ENCODE measurements around the gene MASP1.
"Not testable (repeated sequence)": the region's sequence is repeated elsewhere in the genome, so short reads cannot be mapped to it uniquely, and the experiment has no call there.

Gene MASP1

DNA sequence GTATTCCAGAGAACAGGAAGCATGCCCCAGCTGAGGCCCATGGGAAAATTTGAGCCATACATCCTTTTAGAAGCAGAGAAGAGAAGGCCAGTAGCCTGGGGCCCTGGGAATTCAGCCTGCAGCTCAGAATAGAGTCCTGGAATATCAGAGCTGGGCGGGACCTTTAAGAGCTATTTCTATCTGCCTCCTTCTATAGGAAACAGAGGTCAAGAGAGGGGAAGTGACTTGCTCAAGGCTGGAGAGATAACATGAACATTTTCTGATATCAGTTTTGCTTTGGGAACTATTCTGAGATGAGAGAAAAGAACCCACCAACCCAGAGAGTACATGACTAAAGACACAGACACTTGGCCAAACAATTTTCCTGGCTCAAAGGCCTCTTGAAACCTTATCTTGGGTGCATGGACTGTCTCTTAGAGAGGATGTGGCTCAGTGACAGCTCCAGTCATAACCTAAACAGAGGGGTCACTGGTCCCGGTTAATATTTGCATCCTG is 26.0 kb downstream of the MASP1 start:
- DNase-seq (ENCODE audit: low read depth in 2 of 2), result no peak

DNA sequence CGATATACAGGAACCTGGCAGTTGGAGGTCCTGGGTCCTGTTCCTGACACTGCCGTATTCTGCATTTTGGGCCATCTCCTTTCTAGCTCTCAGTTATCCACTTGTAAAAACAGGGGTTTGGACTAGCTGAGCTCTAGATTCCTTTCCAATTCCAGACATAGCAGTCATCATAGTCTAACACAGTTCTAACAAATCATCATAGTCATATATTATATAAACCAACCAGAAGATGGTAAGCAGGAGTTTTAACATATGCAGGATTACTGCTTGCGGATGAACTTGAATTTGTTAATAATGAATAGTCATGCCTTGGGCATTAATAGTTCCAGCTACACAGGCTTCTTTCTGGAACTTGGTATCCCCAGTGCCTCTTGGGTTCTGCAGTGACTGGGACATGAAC is 26.6 kb downstream of the MASP1 start:
- no peak for DNase-seq (ENCODE audit: low read depth in 2 of 2)

DNA sequence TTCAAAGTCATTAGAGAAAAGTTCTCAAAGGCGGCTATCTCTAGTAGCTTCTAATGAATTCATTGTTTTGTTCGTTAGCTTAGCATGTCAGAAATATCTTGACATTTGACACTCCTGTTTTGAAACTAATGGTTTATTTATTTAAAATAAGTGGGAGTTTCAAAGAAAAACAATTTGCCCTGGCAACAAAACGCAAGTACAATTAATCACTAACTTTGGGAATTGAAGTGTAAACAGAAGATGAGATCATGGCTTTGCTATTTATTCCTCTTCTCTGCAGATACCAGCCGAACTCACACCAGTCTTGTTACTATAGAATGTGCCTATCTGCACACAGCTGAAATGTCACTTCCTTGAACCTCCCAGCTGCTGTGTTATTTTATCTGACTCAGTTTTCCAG is 27.5 kb downstream of the MASP1 start:
- no peak for DNase-seq (ENCODE audit: low read depth in 2 of 2)

DNA sequence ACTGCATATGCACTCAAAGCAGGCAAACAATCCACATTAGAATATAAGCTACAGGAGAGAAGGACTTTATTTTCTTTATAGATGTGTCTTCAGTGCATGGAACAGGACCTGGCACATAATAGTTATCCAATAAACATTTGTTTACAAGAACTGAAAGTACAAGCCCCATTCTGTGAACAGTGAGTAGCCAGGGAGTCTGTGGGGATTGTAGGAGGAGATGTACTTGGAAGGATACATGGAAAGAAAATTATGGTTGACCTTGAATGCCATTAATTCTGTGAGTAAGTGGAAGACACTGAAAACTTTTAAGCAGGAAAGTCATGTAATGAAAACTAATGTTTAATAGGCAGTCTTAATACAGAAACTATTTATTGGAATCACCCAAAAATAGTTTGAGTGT is 28.3 kb downstream of the MASP1 start:
- DNase-seq (ENCODE audit: low read depth in 2 of 2), result no peak

DNA sequence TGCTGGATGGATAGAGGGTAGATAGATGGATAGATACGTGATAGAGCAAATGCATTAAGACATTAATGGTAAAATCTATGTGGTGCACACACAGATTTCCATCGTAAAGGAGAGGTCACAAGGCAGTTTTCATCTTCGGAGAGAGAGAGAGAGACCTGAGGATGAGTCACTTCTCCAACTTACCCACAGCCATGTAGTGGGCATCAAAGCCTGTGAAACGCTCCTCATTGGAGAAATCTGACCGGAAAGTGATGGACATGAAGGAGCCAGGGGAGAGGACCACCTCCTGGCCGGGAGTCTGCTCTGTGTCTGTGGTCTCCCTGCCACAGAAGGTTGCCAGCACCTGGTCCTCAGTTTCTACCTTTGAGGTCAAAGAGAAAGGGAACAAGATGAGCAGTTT is 29.2 kb downstream of the MASP1 start:
- DNase-seq (ENCODE audit: low read depth in 2 of 2), result no peak

DNA sequence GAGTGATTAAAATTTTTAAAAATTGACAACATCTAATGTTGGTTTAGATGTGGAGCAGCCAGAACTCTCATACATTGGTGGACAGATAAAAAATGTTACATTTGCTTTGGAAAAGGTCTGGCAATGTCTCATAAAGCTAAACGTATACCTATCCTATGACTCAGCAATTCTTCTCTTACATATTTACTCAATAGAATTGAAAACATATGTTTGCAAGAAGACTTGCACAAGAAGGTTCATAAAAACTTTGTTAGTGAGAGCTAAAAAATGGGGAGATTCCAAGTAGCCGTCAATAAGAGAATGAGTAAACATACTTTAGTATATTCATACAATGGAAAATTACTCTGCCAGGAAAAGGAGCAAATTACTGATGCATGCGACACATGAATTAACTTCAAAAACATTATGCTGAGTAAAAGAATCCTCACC is 30.0 kb downstream of the MASP1 start:
- DNase-seq (ENCODE audit: low read depth in 2 of 2), result no peak

DNA sequence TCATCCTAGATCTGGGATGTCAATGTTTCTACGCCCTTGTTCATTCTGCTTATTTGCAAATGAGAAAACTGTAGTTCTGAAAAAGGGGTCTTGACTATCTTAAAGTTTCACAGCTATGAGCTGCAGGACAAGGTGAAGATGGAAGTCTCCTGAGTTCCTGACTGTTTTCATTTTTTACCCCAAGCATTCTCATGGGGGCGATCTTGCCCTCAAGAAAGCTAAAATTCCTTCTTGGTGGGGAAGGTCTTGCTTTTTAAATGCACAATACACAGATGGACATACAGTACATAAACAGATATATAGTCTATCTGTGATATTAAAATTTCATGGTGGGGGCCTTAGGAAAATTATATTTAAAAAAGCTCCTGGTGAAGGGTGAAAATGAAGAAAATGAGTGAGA is 32.4 kb downstream of the MASP1 start:
- no peak for DNase-seq (ENCODE audit: low read depth in 2 of 2)

DNA sequence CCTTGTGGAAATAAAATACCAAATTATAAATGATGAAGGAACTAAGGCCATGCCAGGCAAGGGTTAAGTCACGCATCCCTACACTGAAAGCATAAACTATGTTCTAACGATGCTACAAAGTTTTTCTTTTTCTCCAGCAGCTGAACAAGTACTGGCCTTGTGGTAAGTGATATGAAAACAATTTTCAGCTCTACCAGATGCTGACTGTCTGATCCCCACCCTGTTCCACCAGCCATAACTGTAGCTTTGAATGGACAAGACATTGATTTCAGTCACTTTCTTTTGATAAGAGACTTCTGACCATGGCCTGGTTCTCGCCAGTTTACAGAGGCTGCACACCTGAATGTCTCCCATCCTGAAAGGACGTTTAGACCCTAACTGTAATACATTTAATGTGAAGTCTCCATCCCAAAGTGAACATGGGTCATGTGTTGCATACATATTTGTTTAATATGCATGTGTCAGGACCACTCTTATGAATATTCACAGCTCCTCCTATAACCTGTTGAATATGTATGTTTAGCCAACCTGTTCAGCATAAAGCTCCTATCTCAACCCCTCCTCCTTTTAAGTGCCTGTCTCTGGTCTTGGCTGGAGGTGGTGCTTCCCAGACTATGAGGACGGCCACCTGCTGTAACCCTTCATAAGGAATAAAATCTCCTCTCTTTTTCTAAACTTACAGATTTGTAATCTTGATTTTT is 33.4 kb downstream of the MASP1 start:
- DNase-seq (ENCODE audit: low read depth in 2 of 2), result no peak

DNA sequence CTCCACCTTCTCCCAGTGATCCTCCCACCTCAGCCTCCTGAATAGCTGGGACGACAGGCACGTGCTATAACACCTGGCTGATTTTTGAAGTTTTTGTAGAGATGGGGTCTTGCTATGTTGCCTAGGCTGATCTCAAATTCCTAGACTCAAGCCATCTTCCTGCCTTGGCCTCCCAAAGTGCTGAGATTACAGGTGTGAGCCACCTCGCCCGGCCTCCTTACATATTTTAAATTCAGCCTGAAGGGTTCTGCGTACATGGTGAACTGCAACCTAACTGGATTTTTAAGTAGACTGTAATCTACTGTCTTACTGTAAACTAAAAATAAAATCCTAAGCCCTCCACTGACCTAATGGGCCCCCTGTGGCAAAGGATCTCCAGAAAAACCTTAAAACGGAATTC is 34.1 kb downstream of the MASP1 start:
- no peak for DNase-seq (ENCODE audit: low read depth in 2 of 2)

DNA sequence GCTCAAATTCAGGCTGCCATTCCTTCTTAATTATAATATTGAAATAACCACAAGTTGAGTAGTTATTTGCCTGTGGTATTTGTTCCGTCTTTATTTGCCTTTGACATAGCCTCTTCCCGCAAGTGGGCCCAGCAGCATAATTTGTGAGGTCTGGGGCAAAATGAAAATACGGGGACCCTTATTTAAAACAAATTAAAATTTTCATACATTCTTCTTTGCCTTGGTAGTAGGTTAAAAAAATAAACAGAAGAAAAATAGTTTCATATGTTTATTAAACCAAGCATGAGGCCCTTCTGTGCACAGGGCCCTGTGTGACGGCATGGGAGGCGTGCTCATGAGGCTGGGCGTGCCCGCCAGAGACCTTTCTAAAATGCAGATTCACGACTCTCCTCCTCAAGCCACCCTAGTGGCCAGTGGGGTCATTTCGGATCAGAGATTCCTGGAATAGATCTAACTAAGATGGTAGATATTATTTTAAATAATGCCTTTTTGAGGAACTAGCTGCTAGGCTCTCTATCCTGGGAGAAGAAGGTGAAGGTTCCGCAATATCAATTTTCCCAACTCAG is 35.4 kb downstream of the MASP1 start:
- DNase-seq (ENCODE audit: low read depth in 2 of 2), result no peak

DNA sequence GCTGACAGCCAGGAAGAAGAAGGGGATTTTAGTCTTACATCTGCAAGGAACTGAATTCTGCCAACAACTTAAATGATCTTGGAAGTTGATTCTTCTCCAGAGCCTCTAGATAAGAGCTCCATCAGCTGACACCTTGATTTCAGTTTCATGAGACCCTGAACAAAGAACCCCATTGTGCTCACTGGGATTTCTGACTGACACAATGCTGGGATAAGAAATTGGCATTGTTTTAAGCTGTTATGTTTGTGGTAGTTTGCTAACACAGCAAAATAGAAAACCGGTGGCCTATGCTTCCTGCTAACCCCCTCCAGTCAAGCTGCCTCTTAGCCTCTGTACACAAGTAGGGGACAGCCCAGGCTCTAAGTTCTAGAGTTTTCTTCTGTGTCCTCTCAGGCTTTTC is 36.2 kb downstream of the MASP1 start:
- no peak for DNase-seq (ENCODE audit: low read depth in 2 of 2)

DNA sequence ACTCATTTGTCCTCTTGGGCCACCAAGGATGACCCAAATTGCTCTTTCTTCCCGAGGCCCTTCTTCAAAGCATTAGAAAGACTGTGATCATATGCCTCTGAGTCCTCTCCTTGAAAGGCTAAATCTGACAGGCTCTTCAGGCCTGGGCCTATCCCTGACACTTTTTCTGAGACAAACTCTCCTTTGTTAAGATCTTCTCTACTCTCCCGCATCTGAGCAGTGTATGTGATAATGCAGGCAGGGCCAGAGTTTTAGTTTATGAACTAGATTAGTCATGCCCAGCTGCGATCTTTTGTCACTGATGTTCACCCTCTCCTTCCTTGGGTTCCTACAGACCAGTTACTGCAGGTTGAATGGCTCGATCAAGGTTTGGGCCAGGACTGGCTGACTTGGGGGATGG is 39.2 kb downstream of the MASP1 start:
- DNase-seq (ENCODE audit: low read depth in 2 of 2), result no peak

DNA sequence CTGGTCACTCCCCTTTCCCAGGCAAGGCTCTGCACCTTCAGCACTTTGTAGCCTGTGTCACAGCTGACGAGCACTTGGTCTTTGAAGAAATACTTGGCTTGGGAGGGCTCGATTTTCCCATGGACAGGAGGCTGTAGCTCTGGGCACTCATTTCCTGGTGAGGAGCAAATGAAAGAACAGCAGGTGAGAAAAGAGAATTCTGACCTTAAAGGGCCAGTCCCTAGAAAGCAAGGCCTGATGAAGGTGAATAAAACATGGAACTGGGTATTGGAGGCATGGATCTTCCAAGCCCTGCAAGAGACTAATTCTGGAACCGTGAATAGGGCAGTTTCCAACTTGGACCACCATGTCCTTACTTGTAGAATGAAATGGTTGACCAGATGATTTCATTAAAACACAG is 39.9 kb downstream of the MASP1 start:
- DNase-seq (ENCODE audit: low read depth in 2 of 2), result no peak

DNA sequence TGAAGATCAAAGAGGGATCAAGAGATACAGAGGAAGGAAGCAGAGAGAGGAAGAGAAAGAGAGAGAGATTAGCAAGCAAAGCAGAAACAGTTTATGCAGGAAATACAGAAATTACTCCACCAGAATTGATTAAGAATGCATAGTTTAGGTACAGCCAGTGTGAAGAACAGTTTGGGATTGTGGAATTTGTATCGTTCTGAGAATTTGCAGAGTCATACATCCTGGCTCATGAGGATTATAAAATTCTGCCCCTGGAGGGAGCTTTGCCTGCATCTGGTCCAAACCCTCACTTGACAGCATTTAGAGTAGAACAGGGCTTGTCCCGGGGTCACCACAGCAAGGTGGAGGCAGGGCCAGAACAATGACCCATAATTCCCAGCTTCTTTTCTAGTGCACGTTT is 44.1 kb downstream of the MASP1 start:
- DNase-seq (ENCODE audit: low read depth in 2 of 2), result no peak

DNA sequence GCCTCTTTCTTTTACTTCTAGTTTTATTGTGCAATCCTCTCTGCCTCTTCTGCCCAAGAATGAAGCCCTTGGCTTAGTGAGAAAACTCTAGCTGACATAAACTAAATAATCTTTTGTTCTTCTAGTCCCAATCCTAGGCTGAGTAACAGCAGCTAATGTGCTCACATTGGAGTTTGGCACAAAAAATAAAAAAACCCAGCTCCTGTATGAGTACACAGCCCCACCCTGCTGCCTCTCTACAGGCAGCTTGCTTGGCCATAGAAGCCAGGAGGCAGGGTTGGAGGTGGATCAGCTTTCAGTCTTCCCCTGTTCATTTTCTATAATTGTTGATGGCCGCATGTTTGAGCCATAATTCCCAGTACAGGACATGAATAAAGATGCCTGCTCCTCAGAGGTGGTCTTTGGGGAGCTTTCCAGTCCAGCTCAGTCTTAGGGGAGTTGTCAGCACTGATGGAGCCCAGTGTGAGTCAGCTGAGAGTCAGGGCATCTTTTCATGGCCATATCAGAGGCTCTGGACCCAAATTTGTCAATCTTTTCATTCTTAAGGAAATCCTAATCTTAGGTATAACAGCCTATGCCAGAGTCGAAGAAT is 47.5 kb downstream of the MASP1 start:
- no peak for DNase-seq (ENCODE audit: low read depth in 2 of 2)

DNA sequence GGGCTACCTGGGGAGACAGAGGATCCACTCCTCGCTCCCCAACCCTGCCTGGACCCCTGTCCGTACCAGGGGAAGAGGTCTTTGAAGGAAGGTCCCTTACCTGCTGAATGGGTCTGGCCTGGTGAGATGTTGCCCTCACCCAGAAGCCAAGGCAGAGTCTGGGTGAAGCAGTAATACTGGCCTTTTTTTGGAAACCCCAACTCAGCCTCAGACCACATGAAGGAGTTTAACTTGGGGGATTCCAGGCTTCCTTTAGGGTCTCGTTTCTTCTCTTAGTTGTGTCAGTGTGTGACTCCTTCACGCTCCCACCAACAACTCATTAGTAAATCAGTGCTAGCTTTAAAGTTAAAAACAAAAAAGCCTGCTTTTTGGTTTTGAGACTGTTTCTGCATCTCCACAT is 48.6 kb downstream of the MASP1 start:
- no peak for DNase-seq (ENCODE audit: low read depth in 2 of 2)

DNA sequence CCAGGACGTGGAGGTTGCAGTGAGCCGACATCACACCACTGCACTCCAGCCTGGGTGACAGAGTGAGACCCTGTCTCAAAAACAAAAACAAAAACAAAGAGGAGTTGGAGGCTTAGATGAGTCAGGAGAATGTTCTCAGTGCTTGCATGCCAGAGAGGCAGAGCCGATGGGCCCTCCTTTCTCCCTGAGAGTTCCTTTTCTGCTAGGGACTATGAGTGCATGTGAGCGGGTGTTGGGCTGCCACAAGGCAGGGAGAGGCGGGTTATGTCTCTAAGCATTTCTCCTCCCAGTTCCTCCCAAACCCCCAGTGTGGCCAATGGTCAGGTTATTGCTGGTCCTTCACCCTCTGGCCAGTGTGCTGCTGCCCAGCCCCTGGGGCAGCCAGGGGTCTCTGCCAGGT is 49.1 kb downstream of the MASP1 start:
- DNase-seq (ENCODE audit: low read depth in 2 of 2), result no peak

DNA sequence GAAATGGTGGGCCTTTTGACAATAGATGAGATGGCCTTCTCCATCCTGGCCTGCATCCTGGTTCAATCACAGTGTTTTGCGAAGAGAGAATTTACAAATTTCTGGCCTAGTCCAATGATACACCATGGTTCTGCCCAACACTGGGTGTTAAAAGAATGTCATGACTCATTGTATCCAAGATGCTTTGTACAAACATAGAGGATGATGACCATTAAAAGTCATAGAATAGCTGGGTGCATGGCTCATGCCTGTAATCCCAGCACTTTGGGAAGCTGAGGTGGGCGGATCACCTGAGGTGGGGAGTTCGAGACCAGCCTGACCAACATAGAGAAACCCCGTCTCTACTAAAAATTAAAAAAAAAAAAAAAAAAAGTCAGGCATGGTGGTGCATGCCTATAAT is 52.7 kb downstream of the MASP1 start:
- DNase-seq (ENCODE audit: low read depth in 2 of 2), result not testable (repeated sequence)

DNA sequence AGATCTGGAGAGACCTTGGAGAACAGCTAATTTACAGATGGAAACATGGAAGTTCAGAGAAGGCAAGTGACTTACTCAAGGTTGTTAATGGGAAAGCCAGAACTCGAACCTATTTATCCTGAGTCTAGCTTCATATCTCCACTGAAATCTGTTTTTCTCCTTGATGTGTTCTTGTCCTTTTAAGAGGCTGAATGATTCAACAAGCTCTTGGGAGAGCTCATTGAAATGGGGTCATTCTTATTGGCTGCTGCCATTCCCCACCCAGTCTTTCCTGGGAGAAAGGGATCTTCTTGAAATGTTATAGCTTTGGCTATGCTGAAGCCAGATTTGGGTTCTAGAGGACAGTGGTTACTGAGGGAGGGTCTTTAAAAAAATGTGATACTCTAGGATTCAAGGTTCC is 53.3 kb downstream of the MASP1 start:
- no peak for DNase-seq (ENCODE audit: low read depth in 2 of 2)

DNA sequence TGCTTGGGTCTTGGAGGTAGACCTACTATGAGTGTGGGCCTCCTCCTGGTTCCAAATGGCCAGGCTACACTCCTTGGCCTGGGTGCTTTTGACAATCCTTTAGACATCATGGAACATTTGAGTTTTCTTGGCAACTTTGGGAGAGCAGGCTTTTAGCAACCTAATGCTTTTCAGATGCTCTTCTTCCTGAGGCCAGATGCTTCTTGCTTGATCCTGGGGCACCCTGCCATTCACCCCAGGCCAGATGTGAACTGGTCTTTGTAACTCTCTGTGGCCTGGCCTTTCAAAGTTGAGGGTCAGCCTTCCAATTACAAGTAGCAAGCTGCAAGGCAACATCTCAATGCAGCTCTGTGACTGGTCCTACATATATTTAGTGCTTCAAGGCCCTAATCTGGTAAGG is 53.8 kb downstream of the MASP1 start:
- no peak for DNase-seq (ENCODE audit: low read depth in 2 of 2)

DNA sequence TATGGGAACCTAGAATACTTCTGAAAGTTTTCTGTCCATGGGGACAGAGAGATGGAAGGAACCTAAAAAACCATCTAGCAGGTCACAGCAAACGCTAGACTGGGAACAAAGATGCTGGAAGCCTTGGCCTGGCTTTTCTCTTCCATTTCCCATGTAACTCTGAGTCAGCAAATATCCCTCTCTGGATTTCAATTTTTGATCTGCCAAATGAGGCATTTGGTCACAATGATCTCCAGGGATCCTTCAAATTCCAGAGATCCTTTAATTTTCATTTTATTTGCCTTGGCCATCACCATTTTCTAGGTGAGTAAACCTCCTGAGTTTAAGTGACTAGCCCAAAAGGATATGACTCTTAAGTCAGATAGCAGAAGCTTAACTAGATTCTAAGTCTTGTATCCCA is 54.6 kb downstream of the MASP1 start:
- DNase-seq (ENCODE audit: low read depth in 2 of 2), result no peak

DNA sequence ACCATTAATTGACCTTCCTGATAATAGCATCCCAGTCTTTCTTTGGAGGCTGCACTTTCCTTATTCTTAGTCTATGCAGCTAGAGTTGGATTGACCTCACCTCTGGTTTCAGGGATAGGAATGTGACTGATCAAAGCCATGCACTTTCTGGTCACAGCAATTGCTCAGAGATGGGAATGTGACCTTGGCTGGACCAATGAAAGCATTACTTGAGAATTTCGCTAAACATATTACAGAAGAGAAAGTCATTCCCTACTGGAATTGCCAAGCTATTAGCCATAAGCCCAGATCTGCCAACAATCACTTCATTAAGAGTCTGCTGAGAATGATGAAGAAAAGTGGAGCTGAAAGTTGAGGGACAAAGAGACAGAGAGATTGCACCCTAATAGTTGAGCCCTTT is 61.5 kb downstream of the MASP1 start:
- DNase-seq (ENCODE audit: low read depth in 2 of 2), result no peak

DNA sequence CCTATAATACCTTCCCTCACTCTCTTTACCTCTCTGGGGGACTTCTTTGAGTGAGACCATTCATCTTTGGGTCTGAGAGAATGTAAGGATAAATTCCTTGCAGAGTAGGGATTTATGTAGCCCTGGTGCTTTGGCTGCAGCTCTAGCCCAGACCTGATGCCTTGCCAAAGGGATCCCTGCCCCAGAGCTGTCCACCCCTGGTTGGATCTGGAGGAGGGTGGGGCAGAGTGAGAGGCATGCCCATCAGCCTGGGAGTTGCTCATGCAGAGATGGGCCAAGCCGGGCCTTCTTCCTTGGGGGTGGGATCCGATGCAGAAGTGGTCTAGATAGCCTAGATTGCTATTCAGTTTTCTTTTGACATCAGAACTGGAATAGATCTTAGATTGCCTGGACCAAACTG is 62.8 kb downstream of the MASP1 start:
- DNase-seq (ENCODE audit: low read depth in 2 of 2), result no peak

All from stimulated activated CD4-positive, alpha-beta T cell treated with anti-CD3 and anti-CD28 coated beads, Interleukin-15, amount 100 ng/mL, for 48 hours (primary cell).